Measurements from ENCODE around the gene MMP11.

The MMP11 gene

GRCh38 chr22:23831261-23831660, 58.6 kb downstream of the MMP11 start:
- no peak for DNase-seq (ENCODE audit: low read depth)

- no peak for DNase-seq (ENCODE audit: low read depth)
Observed at GRCh38 chr22:23831781-23832180, 59.1 kb downstream of the MMP11 start.

GRCh38 chr22:23832226-23833016, 59.8 kb downstream of the MMP11 start:
- no peak for DNase-seq (ENCODE audit: low read depth)

- no peak for DNase-seq (ENCODE audit: low read depth)
Observed at GRCh38 chr22:23833017-23833751, 60.5 kb downstream of the MMP11 start.

Data from HS-27A (cell line).